Astrocyte (in vitro differentiated cells and primary cell): ENCODE measurements around the gene ALDH1A3. TPM values are rescaled to one million over a fixed set of nuclear protein-coding genes. Genes with fewer than 3 reads are reported as not detected.
A peak's percentile ranks its signal among the peaks of the same experiment; 100 is the strongest.
"Not testable (repeated sequence)": the region's sequence is repeated elsewhere in the genome, so short reads cannot be mapped to it uniquely, and the experiment has no call there.

ENCODE experiments used
- DNase-seq: peaks from one replicate; pipeline ENCODE4 v3.0.0-alpha.2; 2010; ENCODE audit warnings: low read depth
- FAIRE-seq: peaks from 2 replicates; lab custom pipeline; 2011; peaks lifted over from hg19 to GRCh38; lab: Jason Lieb, UNC
- H2AFZ ChIP-seq: 2 replicates; pipeline ENCODE4 v1.6.0; 2012; ENCODE audit warnings: low read depth, low read length, inconsistent platforms
- H3K27ac ChIP-seq: 2 replicates; pipeline ENCODE4 v1.5.1; 2011; ENCODE audit warnings: low read depth, low read length, inconsistent platforms
- H3K27me3 ChIP-seq: 2 replicates; pipeline ENCODE4 v1.6.0; 2011; ENCODE audit warnings: low read length, inconsistent platforms; ENCODE audit not compliant: insufficient read depth
- H3K36me3 ChIP-seq: 2 replicates; pipeline ENCODE4 v1.5.1; 2011; ENCODE audit warnings: low read length, inconsistent platforms; ENCODE audit not compliant: insufficient read depth
- H3K4me1 ChIP-seq: 2 replicates; pipeline ENCODE4 v1.5.1; 2011; ENCODE audit warnings: low read length, inconsistent platforms; ENCODE audit not compliant: insufficient read depth
- H3K4me2 ChIP-seq: 2 replicates; pipeline ENCODE4 v1.6.0; 2012; ENCODE audit warnings: low read length, inconsistent platforms
- H3K4me3 ChIP-seq: 2 replicates; pipeline ENCODE4 v1.5.1; 2011; ENCODE audit warnings: low read depth, mild to moderate bottlenecking, low read length, inconsistent platforms; ENCODE audit not compliant: insufficient read depth
- H3K79me2 ChIP-seq: 2 replicates; pipeline ENCODE4 v1.6.0; 2012; ENCODE audit warnings: mild to moderate bottlenecking, low read length, inconsistent platforms; ENCODE audit not compliant: insufficient read depth
- H3K9ac ChIP-seq: 2 replicates; pipeline ENCODE4 v1.6.0; 2012; ENCODE audit warnings: mild to moderate bottlenecking, low read length, inconsistent platforms
- H3K9me3 ChIP-seq: 2 replicates; pipeline ENCODE4 v1.5.1; 2012; ENCODE audit warnings: low read depth, mild to moderate bottlenecking, low read length, inconsistent platforms; ENCODE audit not compliant: insufficient read depth
- H4K20me1 ChIP-seq: 2 replicates; pipeline ENCODE4 v1.6.0; 2012; ENCODE audit warnings: low read length, inconsistent platforms; ENCODE audit not compliant: insufficient read depth
- H3K27ac Mint-ChIP-seq: one replicate; pipeline ENCODE4 v1.8.0; 2021; ENCODE audit warnings: mild to moderate bottlenecking, mixed read lengths; ENCODE audit not compliant: unreplicated experiment
- H3K27me3 Mint-ChIP-seq: one replicate; pipeline ENCODE4 v1.8.0; 2021; ENCODE audit warnings: low read depth, mixed read lengths; ENCODE audit not compliant: unreplicated experiment
- H3K36me3 Mint-ChIP-seq: one replicate; pipeline ENCODE4 v1.8.0; 2021; ENCODE audit warnings: low read depth, mixed read lengths; ENCODE audit not compliant: unreplicated experiment
- H3K4me1 Mint-ChIP-seq: one replicate; pipeline ENCODE4 v1.8.0; 2021; ENCODE audit warnings: low read depth, mixed read lengths; ENCODE audit not compliant: unreplicated experiment
- H3K4me3 Mint-ChIP-seq: one replicate; pipeline ENCODE4 v1.8.0; 2021; ENCODE audit warnings: mild to moderate bottlenecking, moderate library complexity, mixed read lengths; ENCODE audit not compliant: unreplicated experiment
- H3K9me3 Mint-ChIP-seq: one replicate; pipeline ENCODE4 v1.8.0; 2021; ENCODE audit warnings: mild to moderate bottlenecking, mixed read lengths; ENCODE audit not compliant: unreplicated experiment
- EZH2 ChIP-seq: IDR thresholded peaks from 2 replicates; pipeline ENCODE4 v1.6.1; 2012; ENCODE audit warnings: mild to moderate bottlenecking, low read length, inconsistent platforms; ENCODE audit not compliant: insufficient read depth
- total RNA-seq: library from RNA; stranded (reverse); gene quantifications from 2 replicates; pipeline ENCODE4 v1.2.1, GENCODE V29; 2021
- TF ChIP-seq, protein P1 (sequence below): IDR thresholded peaks from 2 replicates; pipeline ENCODE4 v1.5.1; 2011; ENCODE audit warnings: low read depth, mild to moderate bottlenecking, inconsistent platforms, low read length, moderate library complexity; ENCODE audit not compliant: insufficient read depth

The ALDH1A3 gene
- total RNA-seq, 1 donor from 2014 or later, result 0.95 TPM

DNA sequence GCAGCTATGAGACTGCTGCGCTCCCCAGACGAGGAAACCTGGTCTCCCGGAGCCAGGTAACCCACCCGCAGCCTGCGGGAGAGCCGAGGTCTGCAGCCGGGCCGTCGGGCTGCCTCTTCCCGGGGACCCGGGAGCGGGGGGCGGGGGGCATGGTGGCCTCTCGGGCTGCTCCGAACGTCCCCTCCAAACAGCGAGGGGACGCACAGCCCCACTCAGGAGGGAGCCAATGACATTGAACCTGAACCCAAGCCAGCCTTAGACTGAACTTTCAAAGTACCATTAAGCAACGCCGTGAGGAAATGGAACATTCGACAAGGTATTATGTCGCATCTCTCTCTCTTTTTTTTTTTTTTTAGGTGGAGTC lies 29.8 kb upstream of the ALDH1A3 start:
- peaks cover 10% of the 10 kb centered on the region for H3K27me3 Mint-ChIP-seq
- H3K36me3 Mint-ChIP-seq, result no peaks in the 10 kb centered on the region
- no peak overlapping the region for H3K27ac Mint-ChIP-seq
- Histone ChIP-seq H2AFZ (peak overlapping the region; percentile 91), H3K27ac (no peak overlapping the region), H3K9ac (peak overlapping the region; percentile 69), H3K4me1 (peaks cover 5% of the 10 kb centered on the region), H3K79me2 (no peaks in the 10 kb centered on the region), H4K20me1 (no peaks in the 10 kb centered on the region), H3K4me2 (peak overlapping the region; percentile 87), H3K36me3 (no peaks in the 10 kb centered on the region), H3K27me3 (no peaks in the 10 kb centered on the region), H3K4me3 (peak overlapping the region; percentile 59), H3K9me3 (no peaks in the 10 kb centered on the region)
- FAIRE-seq (no peak), DNase-seq (no peak)
- H3K4me1 Mint-ChIP-seq, result no peaks in the 10 kb centered on the region
- H3K4me3 Mint-ChIP-seq, result no peak overlapping the region
- TF ChIP-seq, protein P1, sequence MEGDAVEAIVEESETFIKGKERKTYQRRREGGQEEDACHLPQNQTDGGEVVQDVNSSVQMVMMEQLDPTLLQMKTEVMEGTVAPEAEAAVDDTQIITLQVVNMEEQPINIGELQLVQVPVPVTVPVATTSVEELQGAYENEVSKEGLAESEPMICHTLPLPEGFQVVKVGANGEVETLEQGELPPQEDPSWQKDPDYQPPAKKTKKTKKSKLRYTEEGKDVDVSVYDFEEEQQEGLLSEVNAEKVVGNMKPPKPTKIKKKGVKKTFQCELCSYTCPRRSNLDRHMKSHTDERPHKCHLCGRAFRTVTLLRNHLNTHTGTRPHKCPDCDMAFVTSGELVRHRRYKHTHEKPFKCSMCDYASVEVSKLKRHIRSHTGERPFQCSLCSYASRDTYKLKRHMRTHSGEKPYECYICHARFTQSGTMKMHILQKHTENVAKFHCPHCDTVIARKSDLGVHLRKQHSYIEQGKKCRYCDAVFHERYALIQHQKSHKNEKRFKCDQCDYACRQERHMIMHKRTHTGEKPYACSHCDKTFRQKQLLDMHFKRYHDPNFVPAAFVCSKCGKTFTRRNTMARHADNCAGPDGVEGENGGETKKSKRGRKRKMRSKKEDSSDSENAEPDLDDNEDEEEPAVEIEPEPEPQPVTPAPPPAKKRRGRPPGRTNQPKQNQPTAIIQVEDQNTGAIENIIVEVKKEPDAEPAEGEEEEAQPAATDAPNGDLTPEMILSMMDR, result no peak
- peaks cover 1% of the 10 kb centered on the region for H3K9me3 Mint-ChIP-seq

GRCh38 chr15:100851428-100852015 lies 28.1 kb upstream of the ALDH1A3 start:
- H3K27ac Mint-ChIP-seq, H3K4me2 ChIP-seq, H3K9me3 ChIP-seq, DNase-seq, H4K20me1 ChIP-seq, H3K79me2 ChIP-seq, H3K4me1 ChIP-seq, H3K27me3 Mint-ChIP-seq, H3K9ac ChIP-seq, H2AFZ ChIP-seq, H3K36me3 Mint-ChIP-seq, H3K36me3 ChIP-seq, H3K4me3 ChIP-seq, H3K27ac ChIP-seq, H3K4me3 Mint-ChIP-seq, H3K9me3 Mint-ChIP-seq, H3K4me1 Mint-ChIP-seq, FAIRE-seq, H3K27me3 ChIP-seq: not testable (repeated sequence)

GRCh38 chr15:100852630-100853029 lies 27.0 kb upstream of the ALDH1A3 start:
- H3K9ac ChIP-seq, result no peak overlapping the region
- no peak overlapping the region for H3K27ac ChIP-seq
- H3K4me3 ChIP-seq, result no peak overlapping the region
- no peak overlapping the region for H3K4me3 Mint-ChIP-seq
- H3K36me3 ChIP-seq, result no peaks in the 10 kb centered on the region
- H4K20me1 ChIP-seq, result no peaks in the 10 kb centered on the region
- H3K27me3 ChIP-seq, result no peaks in the 10 kb centered on the region
- TF ChIP-seq, protein P1, result no peak
- no peak for TF ChIP-seq EZH2
- no peak overlapping the region for H2AFZ ChIP-seq
- FAIRE-seq, result no peak
- H3K27ac Mint-ChIP-seq, result no peak overlapping the region
- no peaks in the 10 kb centered on the region for H3K79me2 ChIP-seq
- no peak for DNase-seq
- H3K9me3 Mint-ChIP-seq, result peaks cover 1% of the 10 kb centered on the region
- H3K27me3 Mint-ChIP-seq, result peaks cover 5% of the 10 kb centered on the region
- no peaks in the 10 kb centered on the region for H3K4me1 Mint-ChIP-seq
- H3K4me2 ChIP-seq, result no peak overlapping the region
- no peaks in the 10 kb centered on the region for H3K9me3 ChIP-seq
- peaks cover 5% of the 10 kb centered on the region for H3K4me1 ChIP-seq
- no peaks in the 10 kb centered on the region for H3K36me3 Mint-ChIP-seq
